LNCaP clone FGC (cell line): ENCODE results near the gene RAD52.

Experiments used
- DNase-seq: peaks from one replicate; pipeline ENCODE4 v3.0.0-alpha.2; 2011; ENCODE audit warnings: low read depth
- H3K4me3 ChIP-seq: 2 replicates; pipeline ENCODE4 v1.5.1; 2011; ENCODE audit warnings: mild to moderate bottlenecking, low read depth, low read length, control low read depth
- CTCF ChIP-seq: IDR thresholded peaks from 2 replicates; pipeline ENCODE4 v1.5.1; 2012; ENCODE audit warnings: mild to moderate bottlenecking; ENCODE audit not compliant: control insufficient read depth, insufficient read depth; ENCODE audit errors: extremely low read depth

RAD52 gene

GRCh38 chr12:990661-991349 is 41.3 kb upstream of the RAD52 start, which contains the start of gene ERC1:
Gene ERC1 (plus strand): TSS chr12:991223. CDS start chr12:1027904, 36,681 bp downstream.
- no peak for TF ChIP-seq CTCF
- DNase-seq, result peak; percentile 50
- H3K4me3 ChIP-seq, result peak within 1 kb of the TSS; percentile 80

DNA sequence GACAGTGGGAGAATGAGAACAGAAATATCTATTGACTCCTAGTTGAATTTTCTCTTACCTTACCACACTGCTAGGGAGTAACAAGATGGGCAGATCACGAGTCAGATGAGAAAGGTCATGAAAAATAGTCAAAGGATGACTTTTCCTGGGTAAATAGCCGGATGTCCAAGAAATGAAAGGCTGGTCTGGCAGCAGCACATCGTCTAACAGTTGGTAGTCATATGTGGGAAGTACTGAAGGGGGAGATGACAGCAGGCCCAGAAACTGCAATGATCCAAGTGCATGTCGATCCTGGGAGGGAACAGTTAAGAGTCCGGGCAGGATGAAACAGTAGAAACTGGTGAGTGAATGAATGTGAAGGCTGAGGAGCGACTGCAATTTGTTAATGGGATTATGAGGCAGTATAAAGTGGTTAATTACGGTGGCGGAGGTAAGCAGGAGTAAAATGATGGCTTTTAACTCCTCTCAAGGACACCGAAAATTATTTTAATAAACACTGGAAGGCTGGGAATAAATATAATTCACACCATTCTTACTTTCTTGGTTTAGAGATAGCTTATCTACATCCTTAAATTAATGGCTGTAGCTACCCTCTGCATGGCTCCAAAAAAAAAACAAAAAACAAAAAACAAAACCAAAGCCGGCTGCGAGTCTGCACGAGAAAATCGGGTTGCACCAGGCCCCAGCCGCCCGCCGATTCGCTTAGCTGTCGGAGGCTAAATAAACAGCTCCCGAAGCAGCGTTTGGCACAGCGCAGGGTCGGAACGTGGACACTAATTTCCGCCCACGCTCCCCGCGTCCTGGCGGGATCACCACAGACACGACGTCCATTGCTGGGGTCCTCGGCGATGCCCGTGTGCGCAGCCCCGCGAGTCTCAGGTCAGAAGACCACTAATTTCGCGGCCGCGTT is 40.5 kb upstream of the RAD52 start:
- TF ChIP-seq CTCF, result no peak
- DNase-seq, result peak; percentile 25
- peak overlapping the region; percentile 80 for H3K4me3 ChIP-seq

DNA sequence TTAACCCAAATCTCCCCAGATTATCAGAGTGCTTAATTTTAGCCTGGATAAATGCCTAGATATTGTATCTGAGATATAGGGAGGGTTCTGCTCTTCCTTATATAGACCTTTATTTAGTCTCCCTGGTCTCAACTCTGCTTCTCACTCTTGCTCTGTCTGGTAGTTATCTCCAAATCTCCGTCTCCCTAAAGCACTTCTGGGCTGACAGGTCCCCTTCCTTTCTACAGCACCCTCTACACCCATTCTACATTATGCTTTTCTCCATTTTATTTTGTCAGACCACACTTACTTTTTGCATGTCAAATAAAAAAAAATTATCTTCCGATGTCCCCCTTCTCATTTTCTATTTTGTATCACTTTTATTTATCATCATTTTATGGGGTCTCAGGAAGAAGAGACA is 39.6 kb upstream of the RAD52 start:
- no peak for TF ChIP-seq CTCF
- no peak for DNase-seq
- no peak overlapping the region for H3K4me3 ChIP-seq

GRCh38 chr12:988646-989045 is 39.2 kb upstream of the RAD52 start:
- no peak for TF ChIP-seq CTCF
- no peak overlapping the region for H3K4me3 ChIP-seq
- DNase-seq, result no peak

GRCh38 chr12:981961-982360 is 32.5 kb upstream of the RAD52 start:
- DNase-seq, result no peak
- no peak for TF ChIP-seq CTCF

GRCh38 chr12:981176-981828 is 31.8 kb upstream of the RAD52 start:
- no peak for TF ChIP-seq CTCF
- DNase-seq, result no peak
- no peak overlapping the region for H3K4me3 ChIP-seq

More at GRCh38 chr12:981961-982360, 32.5 kb upstream of the RAD52 start:
- no peak overlapping the region for H3K4me3 ChIP-seq
